Measurements from ENCODE around the gene EAF1. TPM values are rescaled to one million over a fixed set of nuclear protein-coding genes. Genes with fewer than 3 reads are reported as not detected.
"Not testable (repeated sequence)": the region's sequence is repeated elsewhere in the genome, so short reads cannot be mapped to it uniquely, and the experiment has no call there.

EAF1 gene
- total RNA-seq, 1 donor from 2014 or later, result 38.0 TPM

DNA sequence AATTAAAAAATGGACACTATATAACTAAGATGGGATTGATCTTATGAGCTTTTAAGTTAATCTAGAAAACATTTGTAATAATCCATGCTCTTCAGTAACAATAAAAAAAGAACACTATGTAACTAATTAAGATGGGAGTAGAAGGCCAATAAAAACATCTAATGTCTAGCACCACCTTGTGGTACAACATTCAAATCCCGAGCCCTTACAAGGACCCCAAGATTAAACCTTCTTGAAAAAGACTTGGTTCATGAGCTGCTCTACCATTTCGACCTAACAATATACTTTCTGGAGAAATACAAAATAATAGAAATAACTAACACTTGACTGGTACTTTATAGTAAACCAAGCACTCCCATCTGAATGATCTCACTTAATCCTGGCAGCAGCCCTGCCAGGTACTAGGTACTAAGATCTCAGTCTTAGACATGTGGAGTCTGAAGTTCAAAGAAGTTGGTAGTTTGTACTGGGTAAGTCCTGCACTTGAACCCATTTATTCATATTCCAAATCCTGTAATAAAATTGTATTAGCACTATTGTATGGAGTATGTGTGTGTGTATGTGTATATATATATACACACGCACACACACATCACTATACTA, 21.8 kb upstream of the EAF1 start:
- peak; percentile 65 for DNase-seq (ENCODE audit: low read depth)

DNA sequence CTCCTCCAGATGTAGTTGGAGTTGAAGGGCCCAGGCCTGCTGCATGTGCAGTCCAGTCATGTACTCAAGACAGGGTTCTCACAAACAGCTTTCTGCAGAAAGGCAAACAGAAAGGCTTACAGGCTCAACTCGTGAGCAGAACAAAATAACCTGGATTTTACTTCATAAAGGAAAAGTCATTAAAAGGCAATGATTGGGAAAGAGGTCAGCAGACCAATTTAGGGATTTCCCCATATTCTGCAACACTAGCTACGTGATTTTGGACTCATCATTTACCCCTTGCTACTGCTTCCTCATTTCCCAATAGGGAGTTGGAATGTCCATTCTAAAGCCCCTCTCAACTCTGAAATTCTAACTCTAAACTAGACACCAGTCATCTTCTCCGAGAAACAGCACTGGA, 18.2 kb upstream of the EAF1 start:
- no peak for DNase-seq (ENCODE audit: low read depth)

DNA sequence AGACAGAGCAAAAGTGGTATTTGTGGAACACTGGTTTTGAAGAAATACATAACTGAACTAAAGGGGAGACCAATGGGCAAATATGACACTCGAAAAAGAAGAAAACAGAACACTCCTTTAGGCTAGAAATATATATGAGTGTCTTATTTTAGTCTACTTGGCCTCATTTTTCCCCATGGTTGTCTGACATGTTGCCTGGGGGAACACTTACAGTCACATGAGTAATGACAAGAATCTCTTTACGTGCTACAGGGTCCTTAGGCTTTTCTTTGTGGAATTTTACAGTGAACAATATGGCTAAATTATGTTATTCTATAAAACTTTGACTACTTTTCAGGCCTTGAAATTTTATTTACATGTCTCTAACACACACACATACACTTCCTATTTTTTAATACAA, 17.6 kb upstream of the EAF1 start:
- no peak for DNase-seq (ENCODE audit: low read depth)

DNA sequence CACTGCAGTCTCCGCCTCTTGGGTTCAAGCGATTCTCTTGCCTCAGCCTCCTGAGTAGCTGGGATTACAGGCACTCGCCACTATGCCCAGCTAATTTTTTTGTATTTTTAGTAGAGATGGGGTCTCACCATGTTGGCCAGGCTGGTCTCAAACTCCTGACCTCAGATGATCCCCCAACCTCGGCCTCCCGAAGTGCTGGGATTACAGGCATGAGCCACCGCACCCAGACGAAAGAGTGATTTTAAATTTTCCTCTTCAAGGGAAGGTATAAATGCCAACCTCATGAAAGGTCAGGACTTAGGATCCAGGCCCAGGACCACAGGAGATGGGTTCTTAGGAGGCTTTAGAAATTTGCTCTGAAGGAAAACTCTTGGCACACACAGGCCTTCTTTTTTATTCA, 16.4 kb upstream of the EAF1 start:
- DNase-seq (ENCODE audit: low read depth), result not testable (repeated sequence)

DNA sequence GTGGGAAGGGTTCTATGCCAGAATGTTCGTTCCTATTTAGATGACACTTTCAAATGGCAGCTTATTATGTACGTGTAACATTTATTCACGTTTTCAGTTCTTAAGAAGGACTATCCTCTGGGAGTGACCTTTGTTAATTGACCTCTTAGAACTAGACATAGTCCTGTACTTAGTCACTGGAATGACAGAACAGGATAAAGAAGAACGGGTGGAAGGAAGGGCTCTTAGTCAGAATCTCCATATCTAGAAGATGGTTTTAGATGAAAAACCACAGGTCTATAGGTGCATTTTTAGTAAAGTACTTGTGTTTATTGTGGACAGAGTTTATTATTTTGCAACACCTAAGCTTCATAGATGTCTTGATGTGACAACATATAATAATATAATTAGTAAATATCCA, 6.5 kb upstream of the EAF1 start:
- no peak for DNase-seq (ENCODE audit: low read depth)

DNA sequence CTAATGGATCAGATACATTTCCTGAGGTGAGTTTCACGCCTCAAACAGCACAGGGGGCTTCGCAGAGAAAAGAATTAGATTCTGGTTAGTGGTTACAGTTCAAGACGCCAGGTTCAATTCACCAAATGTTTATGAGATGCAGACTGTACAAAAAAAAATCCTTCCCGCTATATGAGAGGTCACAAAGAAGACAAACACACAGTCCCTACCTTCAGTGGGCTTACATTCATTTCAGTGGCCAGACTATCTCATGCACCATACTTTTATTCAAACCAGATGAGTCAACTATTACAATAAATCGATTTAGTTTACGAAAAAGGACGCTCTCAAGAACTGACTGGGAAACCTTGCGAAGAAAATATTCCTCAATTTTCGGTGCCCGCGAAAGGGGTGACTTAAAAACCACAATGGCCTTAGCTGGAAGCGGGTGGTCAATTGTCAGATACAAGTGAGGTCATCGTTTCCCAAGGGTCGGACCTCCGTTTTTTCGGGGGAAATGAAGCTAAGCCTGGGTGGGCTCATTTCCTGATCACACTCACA, 749 bp upstream of the EAF1 start:
- no peak for DNase-seq (ENCODE audit: low read depth)

DNA sequence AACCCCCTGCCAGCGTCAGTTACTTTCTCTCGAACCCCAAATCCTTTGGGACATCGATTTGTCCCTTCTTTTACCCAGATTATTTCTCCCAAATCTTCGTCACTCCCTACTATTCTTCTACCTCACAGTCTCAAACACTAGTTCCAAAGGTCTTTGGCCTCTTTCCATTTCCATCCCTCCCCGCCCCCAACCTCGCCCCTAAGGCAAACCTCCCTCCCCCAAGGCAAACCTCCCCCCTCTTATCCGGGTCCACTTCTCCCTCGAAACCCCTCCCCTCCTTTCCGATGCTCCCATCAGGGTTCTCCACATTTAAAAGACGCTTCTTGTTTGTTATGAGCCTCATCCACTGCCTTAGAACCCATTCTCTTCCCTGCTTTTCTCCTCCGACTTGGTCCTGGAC, 583 bp downstream of the EAF1 start:
- DNase-seq (ENCODE audit: low read depth), result peak; percentile 17

DNA sequence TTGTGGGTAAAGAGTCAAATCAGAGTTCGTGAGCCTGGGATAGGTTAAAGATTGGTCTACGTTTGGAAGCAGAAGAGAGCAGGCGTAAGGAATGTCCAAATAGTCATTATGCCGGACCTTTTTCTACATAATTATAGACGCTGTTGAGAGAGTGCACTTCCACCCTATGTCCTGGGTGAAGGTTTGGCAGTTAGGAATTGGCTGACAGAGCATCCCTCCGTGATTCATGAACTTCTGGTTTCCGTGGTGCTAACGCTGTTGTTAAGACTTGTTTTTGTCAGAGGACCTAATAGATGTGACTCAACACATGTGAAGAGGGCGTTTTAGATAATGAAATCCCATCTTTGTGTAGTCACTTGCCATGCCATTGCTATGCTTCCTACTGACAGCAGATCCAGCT, 1.1 kb downstream of the EAF1 start:
- DNase-seq (ENCODE audit: low read depth), result peak; percentile 59

DNA sequence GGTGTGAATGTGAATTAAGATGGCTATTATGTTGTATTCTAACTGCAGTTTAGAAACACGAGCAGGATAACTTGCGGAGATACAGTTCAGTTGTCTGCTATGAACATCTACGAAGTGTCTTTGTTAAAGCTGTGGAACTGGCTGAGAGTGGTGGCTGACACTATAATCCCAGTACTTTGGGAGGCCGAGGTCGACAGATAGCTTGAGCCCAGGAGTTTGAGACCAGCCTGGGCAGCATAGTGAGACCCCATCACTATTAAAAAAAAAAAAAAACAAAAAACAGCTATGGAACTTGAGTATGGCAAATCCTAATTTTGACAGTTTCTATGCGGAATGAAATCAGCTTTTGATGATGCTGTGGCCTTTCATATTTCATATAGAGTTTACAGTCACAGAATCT, 1.7 kb downstream of the EAF1 start:
- no peak for DNase-seq (ENCODE audit: low read depth)

DNA sequence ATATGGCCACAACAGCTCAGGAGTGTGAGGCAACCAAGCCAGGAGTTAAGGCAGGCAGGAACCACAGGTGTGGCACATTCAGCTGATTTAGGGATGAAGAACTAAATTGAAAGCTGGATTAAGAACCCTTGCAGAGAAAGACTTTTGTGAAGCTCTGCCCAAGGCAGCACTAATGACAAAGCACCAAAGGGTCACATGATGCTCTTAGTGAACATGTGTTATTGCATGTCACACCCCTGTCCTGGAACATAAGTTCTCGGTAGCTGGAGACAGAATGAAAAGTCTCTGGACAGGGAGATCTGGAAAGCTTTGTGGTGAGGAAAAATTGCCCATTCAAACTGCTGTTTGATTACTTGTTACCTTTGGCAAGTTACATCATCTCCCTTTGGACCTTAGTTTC, 3.2 kb downstream of the EAF1 start:
- DNase-seq (ENCODE audit: low read depth), result peak; percentile 17

DNA sequence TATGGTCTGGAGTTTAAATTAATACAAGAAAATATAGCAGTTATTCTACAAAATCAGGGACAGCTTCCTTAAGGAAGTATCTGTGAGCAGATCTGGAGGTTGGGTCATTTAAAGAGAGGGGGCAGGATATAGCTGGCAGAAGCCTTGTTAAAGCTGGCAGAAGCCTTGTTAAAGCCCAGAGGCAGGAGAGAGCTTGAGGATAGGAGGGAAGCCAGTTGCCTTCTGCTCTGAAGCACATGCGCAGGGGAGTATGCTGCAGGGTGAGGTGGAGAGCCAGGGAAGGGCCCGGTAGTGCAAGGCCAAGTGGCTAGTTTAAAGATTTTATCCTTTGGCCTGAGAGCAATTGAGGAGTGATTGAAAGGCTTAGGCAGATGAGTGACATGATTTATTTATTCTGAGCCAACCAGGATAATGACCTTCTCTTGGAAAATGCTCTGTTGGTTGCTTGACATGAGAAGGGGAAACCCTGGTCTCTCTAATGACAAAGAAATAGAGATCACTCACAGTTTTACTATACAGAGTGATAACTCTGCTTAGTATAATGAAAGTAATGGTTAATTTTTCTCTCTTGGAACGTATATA, 3.9 kb downstream of the EAF1 start:
- DNase-seq (ENCODE audit: low read depth), result no peak

DNA sequence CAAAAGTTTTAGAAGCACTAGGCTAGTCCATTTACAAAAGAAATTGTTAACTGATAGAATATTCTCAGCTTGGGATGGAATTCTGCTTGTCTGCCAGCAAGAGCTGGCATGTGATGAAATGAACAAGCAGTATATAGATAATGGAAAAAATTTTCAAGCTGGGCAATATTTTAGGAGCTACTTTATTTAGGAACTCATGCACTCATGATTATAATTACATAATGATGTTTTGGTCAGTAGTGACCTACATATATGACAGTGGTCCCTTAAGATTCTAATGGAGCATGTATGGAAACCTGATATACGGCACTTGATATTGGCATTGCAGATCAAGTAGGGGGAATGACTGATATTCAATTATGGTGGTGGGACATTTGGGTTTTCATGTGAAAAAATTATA, 6.1 kb downstream of the EAF1 start:
- no peak for DNase-seq (ENCODE audit: low read depth)

DNA sequence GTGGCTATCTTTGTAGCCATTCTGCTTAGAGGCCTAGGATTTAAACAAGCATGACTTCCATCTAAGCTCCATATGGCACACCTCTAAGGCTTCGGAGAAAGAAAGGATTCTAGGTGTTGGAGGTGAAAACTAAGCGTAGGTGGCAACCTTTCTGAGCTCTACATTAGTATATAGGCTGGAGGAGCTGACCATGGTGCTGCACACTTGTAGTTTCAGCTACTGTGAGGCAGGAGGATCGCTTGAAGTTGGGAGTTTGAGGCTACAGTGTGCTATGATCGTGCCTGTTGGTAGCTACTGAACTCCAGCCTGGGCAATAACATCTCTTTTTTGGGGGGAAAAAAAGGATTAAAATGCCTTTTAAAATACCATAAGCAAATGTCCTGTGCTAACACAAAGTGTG, 7.4 kb downstream of the EAF1 start:
- no peak for DNase-seq (ENCODE audit: low read depth)

DNA sequence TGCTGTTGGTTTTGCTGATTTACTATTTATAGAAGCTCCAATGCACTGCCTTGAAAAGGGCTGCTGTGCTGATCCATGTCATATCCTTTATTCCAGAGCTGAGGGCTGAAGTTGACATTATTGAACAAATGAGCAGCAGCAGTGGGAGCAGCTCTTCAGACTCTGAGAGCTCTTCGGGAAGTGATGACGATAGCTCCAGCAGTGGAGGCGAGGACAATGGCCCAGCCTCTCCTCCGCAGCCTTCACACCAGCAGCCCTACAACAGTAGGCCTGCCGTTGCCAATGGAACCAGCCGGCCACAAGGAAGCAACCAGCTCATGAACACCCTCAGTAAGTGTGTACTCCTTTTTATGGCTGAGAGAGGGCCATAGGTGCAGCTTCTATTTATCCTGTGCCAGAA, 8.8 kb downstream of the EAF1 start:
- DNase-seq (ENCODE audit: low read depth), result no peak

DNA sequence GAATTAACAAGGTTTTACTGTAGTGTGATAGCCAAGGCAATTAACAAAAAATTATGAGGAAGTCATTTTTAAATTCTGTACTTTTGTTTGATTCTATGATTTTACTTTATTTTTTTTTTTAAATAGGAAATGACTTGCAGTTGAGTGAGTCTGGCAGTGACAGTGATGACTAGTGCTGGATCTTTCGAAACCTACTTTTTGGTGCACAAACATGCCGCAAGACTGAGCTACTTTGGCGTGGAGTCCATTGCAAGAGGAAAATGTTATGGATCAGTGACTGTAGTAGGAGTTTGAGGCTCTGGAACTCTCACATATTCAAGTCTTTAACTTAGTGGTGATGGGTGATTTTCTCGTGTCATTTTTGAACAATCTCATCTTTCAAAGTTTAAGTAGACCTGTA, 11.6 kb downstream of the EAF1 start:
- DNase-seq (ENCODE audit: low read depth), result no peak

DNA sequence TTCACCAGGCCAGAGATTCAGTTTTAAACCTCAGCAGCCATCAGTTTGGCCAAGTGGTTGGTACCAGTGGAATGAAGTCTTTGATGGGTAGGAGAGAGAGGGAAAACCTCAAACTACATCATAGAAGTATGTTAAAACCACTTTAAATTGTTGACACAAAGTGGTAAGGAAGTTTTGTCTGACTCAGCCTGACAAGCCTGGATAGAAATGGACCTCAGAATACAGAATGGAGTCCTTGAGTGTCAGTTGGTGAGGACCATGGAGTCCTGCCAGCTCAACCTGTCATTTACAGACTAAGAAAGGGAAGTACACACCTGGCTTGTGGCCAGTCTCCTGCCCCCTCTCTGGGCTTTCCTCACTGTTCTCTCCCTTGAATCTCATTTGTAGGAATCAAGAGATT, 12.1 kb downstream of the EAF1 start:
- no peak for DNase-seq (ENCODE audit: low read depth)

DNA sequence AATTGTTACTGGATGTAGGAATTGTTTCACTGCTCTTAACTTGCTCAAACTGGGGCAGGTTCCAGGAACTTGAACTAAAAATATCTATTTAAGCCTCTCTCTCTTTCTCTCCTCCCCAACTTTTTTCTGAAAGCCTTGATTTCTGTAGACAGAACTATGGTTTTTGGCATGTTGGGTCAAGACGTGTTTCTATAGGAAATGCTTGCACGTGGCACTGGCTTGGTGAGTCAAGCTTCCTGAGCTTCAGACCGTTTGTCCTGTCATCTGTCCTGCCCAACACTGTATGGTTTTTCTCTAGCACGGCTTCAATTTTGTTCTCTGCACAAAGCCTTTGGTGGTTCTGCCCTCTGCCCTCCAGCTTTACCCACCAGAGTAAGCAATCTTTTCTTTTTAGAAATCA, 13.5 kb downstream of the EAF1 start:
- DNase-seq (ENCODE audit: low read depth), result no peak

DNA sequence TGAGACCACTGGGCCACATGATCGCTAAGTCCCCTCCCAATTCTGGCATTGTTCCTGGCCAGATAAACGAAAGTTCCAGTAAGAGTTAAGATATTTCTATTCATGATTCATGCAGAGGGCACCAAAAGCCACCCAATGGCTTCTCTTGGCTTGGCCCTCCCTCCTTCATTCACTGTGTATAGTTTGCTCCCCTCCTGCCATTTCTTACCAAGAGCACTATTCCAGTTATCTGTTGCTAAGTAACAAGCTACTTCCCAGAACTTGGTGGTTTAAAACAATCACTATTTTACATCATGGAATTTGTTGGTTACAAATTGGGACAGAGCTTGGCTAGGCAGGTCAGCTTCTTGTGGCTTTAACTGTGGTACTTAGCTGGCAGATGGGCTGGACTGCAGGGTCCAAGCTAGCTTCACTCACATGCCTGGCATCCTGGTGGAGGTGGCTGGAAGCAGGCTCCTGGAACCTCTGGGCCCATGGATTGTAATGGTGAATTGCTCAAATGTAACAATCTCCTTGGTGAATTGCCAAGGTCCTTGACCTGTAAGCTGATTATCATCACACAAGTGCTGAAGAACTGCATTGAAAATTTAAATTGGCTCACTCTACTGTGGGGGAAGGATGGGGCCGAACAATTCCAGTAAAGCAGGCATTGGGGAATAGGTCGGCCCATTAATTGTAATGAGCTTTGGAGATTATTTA, 16.6 kb downstream of the EAF1 start:
- peak; percentile 82 for DNase-seq (ENCODE audit: low read depth)

DNA sequence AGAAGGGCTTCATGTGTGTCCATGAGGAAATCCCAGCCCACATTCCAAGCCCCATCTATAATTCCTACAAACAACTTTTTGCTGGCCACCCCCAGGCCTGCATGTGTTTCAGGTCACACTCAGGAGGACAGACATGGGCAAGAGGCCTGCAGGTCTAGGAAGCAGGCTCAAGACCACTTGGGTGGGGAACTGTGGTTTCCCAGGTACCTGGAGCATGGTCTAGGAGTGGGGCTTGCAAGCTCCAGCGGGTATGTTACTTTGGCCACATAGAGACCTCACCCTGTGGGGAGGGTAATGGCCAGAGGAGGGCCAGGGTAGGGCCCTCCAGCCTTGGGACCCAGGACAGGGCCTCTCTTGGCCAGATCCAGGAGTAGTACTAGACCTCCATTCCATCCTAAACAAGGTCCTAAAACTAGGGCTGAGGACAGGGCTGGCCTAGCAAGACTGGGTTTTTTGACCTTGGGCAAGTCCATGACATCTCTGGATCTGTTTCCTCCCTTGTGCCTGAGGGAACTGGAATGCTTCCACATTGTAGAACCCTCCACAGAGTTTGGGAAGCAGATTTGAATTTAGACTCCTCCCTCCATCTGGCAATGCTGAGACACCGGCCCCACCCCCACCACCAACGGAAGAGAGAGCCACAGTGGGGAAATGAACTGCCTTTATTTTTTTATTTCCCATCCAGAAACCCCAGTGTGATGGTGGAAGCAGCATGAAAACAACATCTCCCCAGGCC, 22.3 kb downstream of the EAF1 start:
- DNase-seq (ENCODE audit: low read depth), result no peak

DNA sequence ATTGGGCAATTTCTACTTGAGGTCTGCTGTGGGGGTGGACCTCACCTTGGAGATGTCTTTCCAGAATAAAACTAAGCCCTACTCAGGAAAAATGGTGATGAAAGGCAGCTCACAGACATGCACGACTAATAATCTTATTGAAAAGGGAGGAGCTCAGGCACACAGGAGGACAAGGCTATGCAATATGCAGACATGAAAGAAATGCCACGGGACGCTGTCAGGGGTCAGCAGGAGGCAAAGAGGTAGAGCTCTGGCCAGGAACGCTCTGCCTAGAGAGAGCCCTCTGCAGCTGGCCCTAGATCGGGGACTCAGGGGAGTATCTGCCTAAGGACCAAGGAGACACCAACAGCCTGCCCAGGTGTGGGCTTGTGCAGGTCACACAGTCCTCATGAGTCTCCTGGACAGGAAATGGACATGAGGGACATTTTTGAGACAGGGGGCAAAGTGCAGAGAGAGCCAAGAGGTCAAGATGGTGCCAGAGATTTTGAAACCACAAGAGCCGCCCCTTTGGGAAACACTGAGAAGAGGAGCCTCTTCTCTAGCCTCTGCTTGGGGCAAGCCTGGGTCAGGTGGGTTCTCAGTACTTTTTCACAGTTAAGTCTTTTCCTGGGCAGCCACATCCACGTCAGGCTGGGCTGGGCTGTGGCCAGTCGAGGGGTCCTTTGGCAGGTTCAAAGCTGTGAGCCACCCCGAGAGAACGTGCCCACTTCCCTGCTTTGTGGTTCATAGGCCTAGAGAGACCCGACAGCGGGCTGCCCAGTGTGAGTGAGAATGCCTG, 23.2 kb downstream of the EAF1 start:
- DNase-seq (ENCODE audit: low read depth), result no peak

Measured in myocyte (in vitro differentiated cells).